GM19372 (cell line): ENCODE results near the gene MGST3.
A peak's percentile ranks its signal among the peaks of the same experiment; 100 is the strongest.
"Not testable (repeated sequence)": the region's sequence is repeated elsewhere in the genome, so short reads cannot be mapped to it uniquely, and the experiment has no call there.

Experiments used
- ATAC-seq: cut with Tn5 transposase; IDR thresholded peaks from one replicate; pipeline ENCODE4 v1.9.1; 2021; ENCODE audit warnings: mild to moderate bottlenecking, low read depth, moderate library complexity; ENCODE audit not compliant: unreplicated experiment

MGST3 gene

DNA sequence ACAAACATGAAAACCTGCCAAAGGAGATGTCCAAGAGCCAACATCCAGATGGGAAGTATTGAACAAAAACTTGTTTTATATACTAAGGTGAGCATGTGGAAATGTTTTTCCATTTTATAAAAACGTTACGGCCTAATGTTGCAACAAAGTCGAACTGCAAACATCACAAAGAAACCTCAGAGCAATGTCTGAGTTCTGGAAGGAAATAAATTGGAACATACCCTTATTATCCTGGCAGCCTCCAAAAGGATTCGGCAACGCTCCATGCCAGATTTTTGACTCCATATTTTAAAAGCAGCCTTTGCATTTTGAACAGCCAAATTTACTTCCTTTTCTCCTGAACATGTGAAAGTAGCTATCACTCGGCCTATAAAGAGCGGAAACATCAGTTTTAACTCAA, 64.0 kb downstream of the MGST3 start:
- no peak for ATAC-seq

DNA sequence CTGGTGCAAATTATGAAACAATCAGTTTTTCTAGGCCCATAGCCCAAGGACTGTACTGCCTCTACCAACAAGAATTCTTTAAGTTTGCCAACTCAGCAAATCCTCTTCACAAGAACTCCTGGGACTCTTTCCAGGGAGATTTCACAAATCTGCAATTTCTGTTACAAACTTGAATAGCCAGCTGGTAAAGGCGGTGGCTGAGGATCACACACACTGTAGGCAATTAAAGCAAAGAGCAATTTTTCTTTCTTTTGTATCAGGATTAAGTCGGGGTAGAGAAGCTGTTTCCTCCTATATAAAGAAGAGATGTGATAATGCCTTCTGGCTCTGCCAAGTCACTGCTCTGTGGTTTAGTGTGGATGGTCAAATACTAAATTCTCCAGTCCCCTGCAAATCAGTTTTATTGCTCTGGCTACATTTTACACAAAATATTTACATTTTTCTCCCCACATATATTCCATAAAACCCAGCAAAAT, 65.6 kb downstream of the MGST3 start:
- no peak for ATAC-seq

DNA sequence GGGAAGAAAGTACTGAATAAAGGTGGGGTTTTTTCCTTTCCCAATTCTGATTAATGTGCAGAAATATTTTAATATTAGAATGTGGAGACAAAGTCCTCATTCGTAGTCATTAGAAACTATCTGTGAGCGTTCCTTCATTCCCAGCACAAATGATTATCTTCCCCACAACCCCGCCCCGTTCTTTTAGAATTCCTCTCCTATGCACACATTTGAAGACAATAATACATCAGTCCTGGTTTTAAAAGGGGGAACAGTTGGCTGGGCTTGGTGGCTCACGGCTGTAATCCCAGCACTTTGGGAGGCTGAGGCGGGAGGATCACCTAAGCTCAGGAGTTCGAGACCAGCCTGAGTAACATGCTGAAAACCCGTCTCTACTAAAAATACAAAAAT, 66.5 kb downstream of the MGST3 start:
- no peak for ATAC-seq

DNA sequence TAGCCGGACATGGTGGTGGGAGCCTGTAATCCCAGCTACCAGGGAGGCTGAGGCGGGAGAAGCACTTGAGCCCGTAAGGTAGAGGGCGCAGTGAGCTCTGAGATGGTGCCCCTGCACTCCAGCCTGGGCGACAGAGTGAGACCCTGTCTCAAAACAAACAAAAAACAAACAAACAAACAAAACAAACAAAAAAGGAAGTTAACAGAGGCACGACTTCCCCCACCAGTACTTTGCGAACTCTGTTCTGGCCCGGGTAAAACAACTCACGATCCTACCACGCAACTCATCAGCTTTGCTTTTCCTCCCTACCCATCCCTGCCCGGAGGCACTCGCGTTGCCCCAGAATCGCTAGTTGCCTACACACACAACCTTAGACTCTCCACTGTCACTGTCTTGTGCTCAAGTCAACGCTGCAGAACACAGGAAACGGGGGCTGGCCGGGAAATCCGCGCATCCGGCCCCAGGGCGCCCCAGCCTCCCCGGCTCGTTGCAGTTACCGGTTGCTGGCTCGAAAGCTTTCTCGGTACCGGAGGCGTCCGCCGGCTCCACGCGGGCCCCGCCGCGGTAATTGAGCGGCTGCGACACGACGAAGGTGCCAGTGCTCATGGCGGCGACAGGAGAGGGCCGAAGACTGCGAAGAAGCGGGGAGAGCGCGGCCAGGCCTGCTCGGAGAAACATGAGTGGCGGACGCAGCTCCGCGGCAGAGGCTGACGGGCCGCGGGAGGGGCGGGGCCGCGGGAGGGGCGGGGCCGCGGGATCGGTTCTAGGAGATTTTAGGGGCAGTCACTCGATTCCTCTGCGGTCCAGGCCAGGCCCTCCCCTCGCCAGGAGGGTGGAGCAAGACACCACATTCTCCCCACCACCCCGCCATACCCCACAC, 67.1 kb downstream of the MGST3 start, which contains the start of gene ALDH9A1:
ALDH9A1 (minus strand) TSS at position 682 of the 880 bp plus-strand sequence; CDS start at position 678, 4 bp downstream.
- ATAC-seq, result peak; percentile 92

DNA sequence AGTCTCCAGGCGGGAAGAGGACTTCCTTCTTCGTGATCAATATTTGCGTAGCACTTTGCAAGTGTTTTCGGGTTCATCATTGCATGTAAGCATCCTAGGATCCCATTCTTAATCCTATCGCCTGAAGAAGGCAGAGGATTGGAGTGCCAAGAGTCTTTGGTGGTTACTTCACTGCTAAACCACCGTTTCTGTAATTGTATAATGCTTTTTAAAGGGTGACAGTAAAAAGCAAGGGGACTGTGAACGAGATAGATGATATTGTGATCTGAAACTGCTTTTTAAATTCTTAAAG, 67.7 kb downstream of the MGST3 start:
- no peak for ATAC-seq

DNA sequence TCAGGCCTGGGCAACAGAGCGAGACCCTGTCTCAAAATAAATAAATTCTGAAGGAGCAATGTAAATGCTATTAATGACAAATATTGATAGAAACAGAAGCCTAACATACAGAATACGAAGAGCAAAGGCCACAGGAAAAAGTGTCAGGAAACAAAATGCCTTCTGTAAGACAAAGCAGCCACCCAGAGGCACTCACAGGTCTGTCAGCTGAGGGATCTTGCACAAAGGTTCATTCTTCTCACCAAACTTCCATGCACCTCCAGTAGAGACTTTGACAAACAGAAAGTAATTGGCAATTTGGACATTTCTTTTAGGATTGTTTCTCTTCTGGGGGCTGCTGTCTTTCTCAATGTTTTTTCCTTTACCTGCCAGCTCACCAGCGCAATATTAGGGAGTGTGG, 68.5 kb downstream of the MGST3 start:
- no peak for ATAC-seq

DNA sequence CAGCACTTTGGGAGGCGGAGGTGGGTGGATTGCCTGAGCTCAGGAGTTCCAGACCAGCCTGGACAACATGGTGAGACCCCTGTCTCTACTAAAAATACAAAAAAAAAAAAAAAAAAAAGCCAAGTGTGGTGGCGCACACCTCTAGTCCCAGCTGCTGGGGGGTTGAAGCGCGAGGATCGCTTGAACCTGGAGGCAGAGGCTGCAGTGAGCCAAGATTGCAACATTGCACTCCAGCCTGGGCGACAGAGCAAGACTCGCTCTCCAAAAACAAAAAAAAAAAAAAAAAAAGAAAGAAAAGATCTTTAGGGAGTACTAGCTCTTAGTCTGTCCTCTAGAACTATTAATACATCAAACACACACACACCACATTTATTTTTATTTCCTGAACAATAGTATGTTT, 70.9 kb downstream of the MGST3 start:
- ATAC-seq, result not testable (repeated sequence)

DNA sequence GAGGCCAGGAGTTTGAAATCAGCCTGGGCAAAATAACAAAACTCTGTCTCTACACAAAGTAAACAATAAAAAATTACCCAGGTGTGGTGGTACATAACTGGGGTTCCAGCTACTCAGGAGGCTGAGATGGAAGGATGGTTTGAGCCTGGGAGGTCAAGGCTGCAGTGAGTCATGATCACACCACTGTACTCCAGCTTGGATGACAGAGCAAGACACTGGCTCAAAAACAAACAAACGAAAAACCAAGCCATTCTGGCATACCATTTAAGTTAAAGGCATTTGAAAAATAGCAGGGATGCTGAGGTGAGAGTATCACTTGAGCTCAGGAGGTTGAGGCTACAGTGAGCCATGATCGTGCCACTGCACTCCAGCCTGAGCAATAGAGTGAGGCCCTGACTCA, 72.6 kb downstream of the MGST3 start:
- no peak for ATAC-seq
